ENCODE results near the gene SLC35G6.

The SLC35G6 gene

GRCh38 chr17:7484919-7485377, 3.7 kb downstream of the SLC35G6 start:
- DNase-seq (ENCODE audit: low read depth, low spot score): no peak
- H3K4me3 ChIP-seq (ENCODE audit: low read depth, low read length): peak overlapping the region; percentile 81
- in situ Hi-C loops (cut with HindIII; ENCODE audit: low sequenced_read_pairs): no loop called here
- TF ChIP-seq, protein P1, sequence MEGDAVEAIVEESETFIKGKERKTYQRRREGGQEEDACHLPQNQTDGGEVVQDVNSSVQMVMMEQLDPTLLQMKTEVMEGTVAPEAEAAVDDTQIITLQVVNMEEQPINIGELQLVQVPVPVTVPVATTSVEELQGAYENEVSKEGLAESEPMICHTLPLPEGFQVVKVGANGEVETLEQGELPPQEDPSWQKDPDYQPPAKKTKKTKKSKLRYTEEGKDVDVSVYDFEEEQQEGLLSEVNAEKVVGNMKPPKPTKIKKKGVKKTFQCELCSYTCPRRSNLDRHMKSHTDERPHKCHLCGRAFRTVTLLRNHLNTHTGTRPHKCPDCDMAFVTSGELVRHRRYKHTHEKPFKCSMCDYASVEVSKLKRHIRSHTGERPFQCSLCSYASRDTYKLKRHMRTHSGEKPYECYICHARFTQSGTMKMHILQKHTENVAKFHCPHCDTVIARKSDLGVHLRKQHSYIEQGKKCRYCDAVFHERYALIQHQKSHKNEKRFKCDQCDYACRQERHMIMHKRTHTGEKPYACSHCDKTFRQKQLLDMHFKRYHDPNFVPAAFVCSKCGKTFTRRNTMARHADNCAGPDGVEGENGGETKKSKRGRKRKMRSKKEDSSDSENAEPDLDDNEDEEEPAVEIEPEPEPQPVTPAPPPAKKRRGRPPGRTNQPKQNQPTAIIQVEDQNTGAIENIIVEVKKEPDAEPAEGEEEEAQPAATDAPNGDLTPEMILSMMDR (IDR thresholded peaks at IDR 0.05; ENCODE audit: low read depth, low read length): peak; percentile 10

DNA sequence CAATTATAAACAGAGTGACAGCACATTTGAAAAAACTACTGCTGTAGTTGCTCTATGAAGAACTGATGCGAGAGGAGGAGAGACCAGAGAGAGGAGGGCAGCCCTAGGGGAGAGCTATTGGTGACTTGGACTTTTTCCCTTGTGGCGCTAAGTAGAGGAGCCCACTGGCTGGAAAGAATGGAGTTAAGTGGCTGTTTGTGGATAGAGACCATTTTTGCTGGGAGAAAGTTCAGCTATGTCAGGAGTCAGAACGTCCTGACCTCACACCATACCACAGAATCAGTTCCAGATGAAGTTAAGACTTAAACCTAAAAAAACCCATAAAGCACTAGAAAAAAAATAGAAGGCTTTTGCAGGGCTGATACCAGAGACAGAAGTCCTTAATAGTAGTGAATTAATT, 4.9 kb downstream of the SLC35G6 start:
- in situ Hi-C loops (cut with HindIII; ENCODE audit: low sequenced_read_pairs): no loop called here
- peak overlapping the region; percentile 81 for H3K4me3 ChIP-seq (ENCODE audit: low read depth, low read length)
- TF ChIP-seq, protein P1 (IDR thresholded peaks at IDR 0.05; ENCODE audit: low read depth, low read length): no peak
- peak; percentile 33 for DNase-seq (ENCODE audit: low read depth, low spot score)

GRCh38 chr17:7490144-7490543, 8.9 kb downstream of the SLC35G6 start:
- no peak overlapping the region for H3K4me3 ChIP-seq (ENCODE audit: low read depth, low read length)
- in situ Hi-C loops (cut with HindIII; ENCODE audit: low sequenced_read_pairs): no loop called here
- TF ChIP-seq, protein P1 (IDR thresholded peaks at IDR 0.05; ENCODE audit: low read depth, low read length): no peak
- DNase-seq (ENCODE audit: low read depth, low spot score): no peak

- in situ Hi-C loops (cut with HindIII; ENCODE audit: low sequenced_read_pairs): no loop called here
- DNase-seq (ENCODE audit: low read depth, low spot score): no peak
- TF ChIP-seq, protein P1 (IDR thresholded peaks at IDR 0.05; ENCODE audit: low read depth, low read length): no peak
Measured at GRCh38 chr17:7491583-7491982, 10.3 kb downstream of the SLC35G6 start.

GRCh38 chr17:7493941-7494340, 12.7 kb downstream of the SLC35G6 start:
- TF ChIP-seq, protein P1 (IDR thresholded peaks at IDR 0.05; ENCODE audit: low read depth, low read length): no peak
- no peak overlapping the region for H3K4me3 ChIP-seq (ENCODE audit: low read depth, low read length)
- in situ Hi-C loops (cut with HindIII; ENCODE audit: low sequenced_read_pairs): no loop called here
- no peak for DNase-seq (ENCODE audit: low read depth, low spot score)

More at GRCh38 chr17:7491583-7491982, 10.3 kb downstream of the SLC35G6 start:
- no peak overlapping the region for H3K4me3 ChIP-seq (ENCODE audit: low read depth, low read length)

DNA sequence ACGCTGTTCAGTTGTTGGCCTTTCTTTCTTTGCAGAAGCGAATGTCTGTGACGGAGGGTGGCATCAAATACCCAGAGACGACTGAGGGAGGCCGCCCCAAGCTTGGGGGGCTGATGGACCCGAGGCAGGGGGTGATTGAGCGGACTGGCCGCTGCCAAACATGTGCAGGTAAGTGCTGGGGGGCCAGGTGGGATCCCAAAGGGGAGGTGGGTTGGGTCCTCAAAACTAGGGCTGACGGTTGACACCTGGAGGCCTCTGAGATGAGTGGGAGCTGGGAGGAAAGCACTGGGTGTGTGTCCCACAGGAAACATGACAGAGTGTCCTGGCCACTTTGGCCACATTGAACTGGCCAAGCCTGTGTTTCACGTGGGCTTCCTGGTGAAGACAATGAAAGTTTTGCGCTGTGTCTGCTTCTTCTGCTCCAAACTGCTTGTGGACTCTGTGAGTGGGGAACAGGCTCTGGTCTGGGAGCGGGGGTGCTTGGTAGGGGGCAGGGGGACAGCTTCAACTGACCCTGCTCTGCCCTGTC, 14.7 kb downstream of the SLC35G6 start:
- TF ChIP-seq, protein P1 (IDR thresholded peaks at IDR 0.05; ENCODE audit: low read depth, low read length): no peak
- no peak for DNase-seq (ENCODE audit: low read depth, low spot score)
- in situ Hi-C loops (cut with HindIII; ENCODE audit: low sequenced_read_pairs): no loop called here
- no peak overlapping the region for H3K4me3 ChIP-seq (ENCODE audit: low read depth, low read length)

Data from astrocyte of the spinal cord (primary cell).